H1 (cell line): ENCODE results near the gene PRKCA. TPM values are rescaled to one million over a fixed set of nuclear protein-coding genes. Genes with fewer than 3 reads are reported as not detected.

Experiments
- CTCF ChIA-PET: fragments of 300-600 bp; sonication (Branson Sonifier 250); formaldehyde crosslinking; loops from one replicate; lab custom pipeline; 2021; ENCODE audit not compliant: partially characterized antibody; lab: Charles Lee
- POLR2A ChIA-PET: fragments of 300-600 bp; sonication (Branson Sonifier 250); formaldehyde crosslinking; loops from one replicate; lab custom pipeline; 2021; ENCODE audit warnings: inconsistent platforms; ENCODE audit not compliant: partially characterized antibody; lab: Charles Lee
- DNase-seq, 2 experiments: peaks; one replicate each; pipeline versions ENCODE4 v3.0.0 to v3.0.0-alpha.2; 2010 to 2022; ENCODE audit warnings: low spot score in 2 of 2, low read depth in 1 of 2, mixed read lengths in 1 of 2
- FAIRE-seq: peaks from 2 replicates; lab custom pipeline; 2011; peaks lifted over from hg19 to GRCh38; lab: Jason Lieb, UNC
- H2AFZ ChIP-seq: 2 replicates; pipeline ENCODE4 v1.8.1; 2012; ENCODE audit warnings: low read length, inconsistent platforms
- H2AK5ac ChIP-seq: 2 replicates; pipeline ENCODE4 v1.6.1; 2013; ENCODE audit warnings: low read depth, low read length
- H2BK120ac ChIP-seq: replicated peaks from 2 replicates; pipeline ENCODE3; 2013; ENCODE audit warnings: low read depth, low read length, inconsistent platforms
- H2BK12ac ChIP-seq: 2 replicates; pipeline ENCODE4 v1.6.1; 2013; ENCODE audit warnings: low read depth, low read length
- H2BK15ac ChIP-seq: 2 replicates; pipeline ENCODE4 v1.6.1; 2013; ENCODE audit warnings: low read length
- H2BK20ac ChIP-seq: 2 replicates; pipeline ENCODE4 v1.6.1; 2013; ENCODE audit warnings: low read length
- H2BK5ac ChIP-seq: 2 replicates; pipeline ENCODE4 v1.6.1; 2013; ENCODE audit warnings: low read depth, low read length
- H3K14ac ChIP-seq: 2 replicates; pipeline ENCODE4 v1.6.1; 2013; ENCODE audit warnings: inconsistent platforms; ENCODE audit not compliant: insufficient read length
- H3K18ac ChIP-seq: 2 replicates; pipeline ENCODE4 v1.6.1; 2013; ENCODE audit warnings: low read length; ENCODE audit errors: extremely low read depth
- H3K23ac ChIP-seq: 2 replicates; pipeline ENCODE4 v1.6.1; 2013; ENCODE audit warnings: inconsistent platforms; ENCODE audit not compliant: insufficient read length
- H3K23me2 ChIP-seq: 2 replicates; pipeline ENCODE4 v1.6.1; 2013; ENCODE audit warnings: low read depth, low read length
- H3K27ac ChIP-seq: 2 replicates; pipeline ENCODE4 v1.6.1; 2011; ENCODE audit warnings: low read depth, low read length, inconsistent platforms
- H3K27me3 ChIP-seq, 4 experiments: replicated peaks in 1 of 4; 1 replicate in 1 of 4; 2 replicates in 3 of 4; pipeline versions ENCODE4 v1.6.1 to v1.8.1; 2011 to 2013; ENCODE audit warnings: low read length in 3 of 4, mild to moderate bottlenecking in 3 of 4, inconsistent platforms in 2 of 4, mixed read lengths in 2 of 4, moderate library complexity in 1 of 4; ENCODE audit not compliant: control insufficient read depth in 3 of 4, insufficient read depth in 3 of 4; ENCODE audit errors: extremely low read depth in 1 of 4
- H3K36me3 ChIP-seq, 4 experiments: 2 replicates each; pipeline versions ENCODE4 v1.6.1 to v1.8.1; 2011 to 2013; ENCODE audit warnings: mild to moderate bottlenecking in 4 of 4, low read length in 3 of 4, moderate library complexity in 2 of 4, control low read depth in 1 of 4, inconsistent platforms in 1 of 4; ENCODE audit not compliant: insufficient read depth in 4 of 4, control insufficient read depth in 2 of 4
- H3K4ac ChIP-seq: replicated peaks from 2 replicates; pipeline ENCODE3; 2013; ENCODE audit warnings: low read length, low read depth, mixed read lengths, inconsistent platforms; ENCODE audit not compliant: insufficient read length
- H3K4me1 ChIP-seq, 4 experiments: replicated peaks in 1 of 4; 1 replicate in 1 of 4; 2 replicates in 3 of 4; pipeline versions ENCODE4 v1.6.1 to v1.8.1; 2011 to 2013; ENCODE audit warnings: low read length in 3 of 4, inconsistent platforms in 2 of 4, mixed read lengths in 1 of 4; ENCODE audit not compliant: insufficient read depth in 4 of 4, control insufficient read depth in 3 of 4
- H3K4me2 ChIP-seq, 2 experiments: 2 replicates each; pipeline versions ENCODE4 v1.6.1 to v1.8.1; 2011 to 2013; ENCODE audit warnings: low read depth in 2 of 2, low read length in 2 of 2, control low read depth in 1 of 2, inconsistent platforms in 1 of 2, mild to moderate bottlenecking in 1 of 2; ENCODE audit not compliant: insufficient read depth in 1 of 2
- H3K4me3 ChIP-seq, 4 experiments: fragments of 200-600, 300-600 bp in 1 of 4; sonication (generic), shearing (Covaris generic), sonication (Bioruptor Twin) in 1 of 4; 2 replicates each; pipeline versions ENCODE4 v1.5.1 to v1.8.1; 2011 to 2016; ENCODE audit warnings: low read length in 4 of 4, low read depth in 3 of 4, control low read depth in 2 of 4, inconsistent platforms in 2 of 4, mild to moderate bottlenecking in 2 of 4, mixed read lengths in 1 of 4, moderate library complexity in 1 of 4; ENCODE audit not compliant: insufficient read depth in 2 of 4; ENCODE audit errors: extremely low read depth in 1 of 4
- H3K56ac ChIP-seq: replicated peaks from 2 replicates; pipeline ENCODE3; 2013; ENCODE audit warnings: low read depth, mild to moderate bottlenecking, mixed read lengths, low read length, inconsistent platforms; ENCODE audit not compliant: insufficient read length
- H3K79me1 ChIP-seq: 2 replicates; pipeline ENCODE4 v1.6.1; 2013; ENCODE audit warnings: low read depth, low read length, control low read depth
- H3K79me2 ChIP-seq, 2 experiments: 2 replicates each; pipeline versions ENCODE4 v1.6.1 to v1.8.1; 2012 to 2013; ENCODE audit warnings: low read length in 2 of 2, mild to moderate bottlenecking in 2 of 2, inconsistent platforms in 1 of 2; ENCODE audit not compliant: insufficient read depth in 2 of 2, control insufficient read depth in 1 of 2
- H3K9ac ChIP-seq, 4 experiments: replicated peaks in 1 of 4; 1 replicate in 1 of 4; 2 replicates in 3 of 4; pipeline versions ENCODE4 v1.6.1 to v1.8.1; 2011 to 2013; ENCODE audit warnings: low read depth in 3 of 4, low read length in 3 of 4, control low read depth in 2 of 4, mild to moderate bottlenecking in 2 of 4, moderate library complexity in 2 of 4, inconsistent platforms in 1 of 4; ENCODE audit errors: extremely low read depth in 1 of 4
- H3K9me3 ChIP-seq, 2 experiments: 2 replicates each; pipeline versions ENCODE4 v1.6.1 to v1.8.1; 2012 to 2013; ENCODE audit warnings: mild to moderate bottlenecking in 2 of 2, moderate library complexity in 2 of 2, control low read depth in 1 of 2, inconsistent platforms in 1 of 2, low read depth in 1 of 2, low read length in 1 of 2, mixed read lengths in 1 of 2; ENCODE audit not compliant: insufficient read depth in 2 of 2
- H4K20me1 ChIP-seq, 2 experiments: replicated peaks in 1 of 2; 2 replicates each; pipeline versions ENCODE3 to v1.8.1; 2011 to 2013; ENCODE audit warnings: inconsistent platforms in 2 of 2, low read length in 2 of 2, mild to moderate bottlenecking in 1 of 2; ENCODE audit not compliant: insufficient read depth in 2 of 2, control insufficient read depth in 1 of 2
- H4K5ac ChIP-seq: 2 replicates; pipeline ENCODE4 v1.6.1; 2013; ENCODE audit warnings: low read length, low read depth, mixed read lengths, inconsistent platforms; ENCODE audit not compliant: insufficient read length
- H4K8ac ChIP-seq: 2 replicates; pipeline ENCODE4 v1.8.0; 2013; ENCODE audit warnings: mild to moderate bottlenecking, moderate library complexity, low read length, inconsistent platforms; ENCODE audit not compliant: insufficient read depth; ENCODE audit errors: extremely low read depth
- H4K91ac ChIP-seq: replicated peaks from 2 replicates; pipeline ENCODE3; 2013; ENCODE audit warnings: low read length, mixed read lengths, inconsistent platforms; ENCODE audit not compliant: insufficient read length
- ASH2L ChIP-seq: fragments of 200-600, 300-600 bp; sonication (generic); IDR thresholded peaks from one replicate; pipeline ENCODE4 v1.7.1; 2017; ENCODE audit warnings: low read length
- CEBPB ChIP-seq: IDR thresholded peaks from 2 replicates; pipeline ENCODE4 v1.6.1; 2012; ENCODE audit warnings: low read depth, low read length
- CHD2 ChIP-seq: IDR thresholded peaks from 2 replicates; pipeline ENCODE4 v1.6.1; 2012; ENCODE audit warnings: low read length, improper control_type of control experiment
- CREB1 ChIP-seq: IDR thresholded peaks from 2 replicates; pipeline ENCODE4 v1.6.1; 2012; ENCODE audit warnings: inconsistent platforms
- CTBP2 ChIP-seq: IDR thresholded peaks from 2 replicates; pipeline ENCODE4 v1.7.0; 2011; ENCODE audit warnings: borderline replicate concordance, mild to moderate bottlenecking, moderate library complexity, mixed read lengths, low read length; ENCODE audit not compliant: insufficient read depth, insufficient read length
- JUND ChIP-seq: IDR thresholded peaks from 2 replicates; pipeline ENCODE4 v1.6.1; 2011; ENCODE audit warnings: mild to moderate bottlenecking, improper control_type of control experiment, low read length
- POLR2AphosphoS5 ChIP-seq: IDR thresholded peaks from 2 replicates; pipeline ENCODE4 v1.6.1; 2011; ENCODE audit warnings: low read depth, low read length
- SP1 ChIP-seq: IDR thresholded peaks from 2 replicates; pipeline ENCODE4 v1.6.1; 2011; ENCODE audit warnings: low read depth, low read length
- SP2 ChIP-seq: IDR thresholded peaks from 2 replicates; pipeline ENCODE4 v1.6.1; 2012; ENCODE audit warnings: mild to moderate bottlenecking, low read length, inconsistent platforms
- WGBS, 2 experiments: shearing (Covaris generic) in 1 of 2; methylation state at CpG; one replicate each; pipeline versions ENCODE4 v1.1.6 to v1.1.7; 2013 to 2015; ENCODE audit warnings: low lambda C conversion rate in 2 of 2, mixed read lengths in 2 of 2, inconsistent platforms in 1 of 2, low coverage in 1 of 2, missing lambda C conversion rate in 1 of 2; ENCODE audit not compliant: insufficient replicate concordance in 2 of 2, insufficient coverage in 1 of 2, insufficient read length in 1 of 2; ENCODE audit errors: extremely low coverage in 1 of 2, missing lambda C conversion rate in 1 of 2; 5-methylcytosine and 5-hydroxymethylcytosine counted together
- polyA plus RNA-seq, 7 experiments: library from polyadenylated mRNA; depleted of rRNA in 3 of 7; stranded (reverse) in 5 of 7; unstranded in 2 of 7; fragments of >200 nt in 5 of 7; fragments of 200-250 nt in 2 of 7; gene quantifications; 1 replicate in 5 of 7; 2 replicates in 1 of 7; 4 replicates in 1 of 7; pipeline versions ENCODE4 v1.2.1 to v1.2.3, GENCODE V29; 2011 to 2013; ENCODE audit warnings: missing spikeins in 2 of 7, mixed read lengths in 2 of 7
- total RNA-seq: library from RNA; stranded (reverse); fragmentation: NEBNext Ultra II Directional; extraction: Animal tissue kit (Norgen Biotek cat#: 25700); gene quantifications from 2 replicates; pipeline ENCODE4 v1.2.1, GENCODE V29; 2021
- TF ChIP-seq, protein P1 (sequence below), 3 experiments: IDR thresholded peaks; 1 replicate in 2 of 3; 2 replicates in 1 of 3; pipeline versions ENCODE4 v1.5.1 to v1.6.1; 2011; ENCODE audit warnings: low read length in 3 of 3, mild to moderate bottlenecking in 3 of 3, inconsistent platforms in 2 of 3, low read depth in 1 of 3, moderate library complexity in 1 of 3; ENCODE audit not compliant: insufficient read depth in 1 of 3; ENCODE audit errors: control extremely low read depth in 1 of 3
- TF ChIP-seq, protein P2 (sequence below): IDR thresholded peaks from 2 replicates; pipeline ENCODE4 v1.6.1; 2012; ENCODE audit warnings: inconsistent platforms
- TF ChIP-seq, protein P3 (sequence below): IDR thresholded peaks from 2 replicates; pipeline ENCODE4 v1.6.1; 2011; ENCODE audit warnings: low read length, improper control_type of control experiment

The PRKCA gene
- total and polyA plus RNA-seq, 2 of the 8 experiments (the other 6 are each of a cell fraction or from before 2014, with no cell fraction given): 5.8 to 17.8 TPM

DNA sequence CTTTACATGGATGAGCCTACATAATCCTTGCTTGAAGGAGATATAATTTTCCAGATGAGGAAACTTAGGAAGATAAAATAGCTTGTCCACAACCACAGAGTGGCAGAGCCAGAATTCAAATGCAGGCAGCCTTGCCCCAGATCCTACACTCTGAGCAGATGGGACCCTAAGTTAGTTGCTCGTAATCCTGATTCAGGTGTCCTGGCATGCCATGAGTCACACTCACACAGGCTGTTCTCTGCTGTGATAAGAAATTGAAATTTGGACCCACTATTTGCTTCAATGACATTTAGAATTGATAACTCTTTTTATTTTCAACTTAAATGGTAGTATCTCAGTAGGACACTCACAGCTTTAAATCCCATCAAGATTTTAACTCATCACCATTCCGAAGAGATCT is 381.8 kb downstream of the PRKCA start:
- H2BK15ac ChIP-seq: no peak overlapping the region
- H2BK20ac ChIP-seq: no peak overlapping the region
- no peaks in the 10 kb centered on the region for H3K79me1 ChIP-seq
- H2AK5ac ChIP-seq: no peak overlapping the region
- no peaks in the 10 kb centered on the region for H3K27me3 ChIP-seq
- H3K36me3 ChIP-seq: no peaks in the 10 kb centered on the region; a peak in 1 of 8 replicates
- no peak overlapping the region for H2BK12ac ChIP-seq
- FAIRE-seq (no peak), DNase-seq (no peak)
- H3K23ac ChIP-seq: no peak overlapping the region
- H2BK5ac ChIP-seq: no peak overlapping the region
- H3K56ac ChIP-seq: no peak overlapping the region
- H4K20me1 ChIP-seq: no peaks in the 10 kb centered on the region
- no peak overlapping the region for H2AFZ ChIP-seq
- H3K9me3 ChIP-seq: no peaks in the 10 kb centered on the region
- no peak overlapping the region for H3K14ac ChIP-seq
- H3K18ac ChIP-seq: no peak overlapping the region
- ChIA-PET CTCF (no interaction called here), POLR2A (no interaction called here)
- no peak overlapping the region for H3K4me3 ChIP-seq
- H3K9ac ChIP-seq: no peak overlapping the region
- H4K5ac ChIP-seq: no peak overlapping the region
- H3K4me1 ChIP-seq: peaks cover 0 to 3% (median 1%) of the 10 kb centered on the region in 4 experiments; a peak in 1 of 7 replicates
- no peak overlapping the region for H3K4me2 ChIP-seq
- H4K91ac ChIP-seq: no peak overlapping the region
- no peak overlapping the region for H3K4ac ChIP-seq
- no peak overlapping the region for H4K8ac ChIP-seq
- 88% methylated on average over 2 of the region's 2 CpGs; no CpG with 5 or more reads in 1 of the 2 experiments for WGBS, 2 experiments
- H2BK120ac ChIP-seq: no peak overlapping the region
- no peaks in the 10 kb centered on the region for H3K79me2 ChIP-seq
- H3K27ac ChIP-seq: no peak overlapping the region
- H3K23me2 ChIP-seq: no peaks in the 10 kb centered on the region; the same call in 1 of the 2 replicates
- no peak for TF ChIP-seq SP2
- TF ChIP-seq SP1: no peak
- no peak for TF ChIP-seq JUND
- TF ChIP-seq, protein P1, sequence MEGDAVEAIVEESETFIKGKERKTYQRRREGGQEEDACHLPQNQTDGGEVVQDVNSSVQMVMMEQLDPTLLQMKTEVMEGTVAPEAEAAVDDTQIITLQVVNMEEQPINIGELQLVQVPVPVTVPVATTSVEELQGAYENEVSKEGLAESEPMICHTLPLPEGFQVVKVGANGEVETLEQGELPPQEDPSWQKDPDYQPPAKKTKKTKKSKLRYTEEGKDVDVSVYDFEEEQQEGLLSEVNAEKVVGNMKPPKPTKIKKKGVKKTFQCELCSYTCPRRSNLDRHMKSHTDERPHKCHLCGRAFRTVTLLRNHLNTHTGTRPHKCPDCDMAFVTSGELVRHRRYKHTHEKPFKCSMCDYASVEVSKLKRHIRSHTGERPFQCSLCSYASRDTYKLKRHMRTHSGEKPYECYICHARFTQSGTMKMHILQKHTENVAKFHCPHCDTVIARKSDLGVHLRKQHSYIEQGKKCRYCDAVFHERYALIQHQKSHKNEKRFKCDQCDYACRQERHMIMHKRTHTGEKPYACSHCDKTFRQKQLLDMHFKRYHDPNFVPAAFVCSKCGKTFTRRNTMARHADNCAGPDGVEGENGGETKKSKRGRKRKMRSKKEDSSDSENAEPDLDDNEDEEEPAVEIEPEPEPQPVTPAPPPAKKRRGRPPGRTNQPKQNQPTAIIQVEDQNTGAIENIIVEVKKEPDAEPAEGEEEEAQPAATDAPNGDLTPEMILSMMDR (IDR thresholded peaks at IDR 0.05; ENCODE audit: control extremely low read depth in 1 of 3, insufficient read depth in 1 of 3, low read depth in 1 of 3, low read length in 3 of 3): no peak
- no peak for TF ChIP-seq ASH2L
- no peak for TF ChIP-seq CTBP2
- TF ChIP-seq, protein P2, sequence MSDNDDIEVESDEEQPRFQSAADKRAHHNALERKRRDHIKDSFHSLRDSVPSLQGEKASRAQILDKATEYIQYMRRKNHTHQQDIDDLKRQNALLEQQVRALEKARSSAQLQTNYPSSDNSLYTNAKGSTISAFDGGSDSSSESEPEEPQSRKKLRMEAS: no peak
- no peak for TF ChIP-seq CHD2
- TF ChIP-seq CEBPB: no peak
- TF ChIP-seq, protein P3, sequence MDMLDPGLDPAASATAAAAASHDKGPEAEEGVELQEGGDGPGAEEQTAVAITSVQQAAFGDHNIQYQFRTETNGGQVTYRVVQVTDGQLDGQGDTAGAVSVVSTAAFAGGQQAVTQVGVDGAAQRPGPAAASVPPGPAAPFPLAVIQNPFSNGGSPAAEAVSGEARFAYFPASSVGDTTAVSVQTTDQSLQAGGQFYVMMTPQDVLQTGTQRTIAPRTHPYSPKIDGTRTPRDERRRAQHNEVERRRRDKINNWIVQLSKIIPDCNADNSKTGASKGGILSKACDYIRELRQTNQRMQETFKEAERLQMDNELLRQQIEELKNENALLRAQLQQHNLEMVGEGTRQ: no peak
- TF ChIP-seq POLR2AphosphoS5: no peak
- no peak for TF ChIP-seq CREB1
